ENCODE measurements around the gene THPO.

THPO gene

DNA sequence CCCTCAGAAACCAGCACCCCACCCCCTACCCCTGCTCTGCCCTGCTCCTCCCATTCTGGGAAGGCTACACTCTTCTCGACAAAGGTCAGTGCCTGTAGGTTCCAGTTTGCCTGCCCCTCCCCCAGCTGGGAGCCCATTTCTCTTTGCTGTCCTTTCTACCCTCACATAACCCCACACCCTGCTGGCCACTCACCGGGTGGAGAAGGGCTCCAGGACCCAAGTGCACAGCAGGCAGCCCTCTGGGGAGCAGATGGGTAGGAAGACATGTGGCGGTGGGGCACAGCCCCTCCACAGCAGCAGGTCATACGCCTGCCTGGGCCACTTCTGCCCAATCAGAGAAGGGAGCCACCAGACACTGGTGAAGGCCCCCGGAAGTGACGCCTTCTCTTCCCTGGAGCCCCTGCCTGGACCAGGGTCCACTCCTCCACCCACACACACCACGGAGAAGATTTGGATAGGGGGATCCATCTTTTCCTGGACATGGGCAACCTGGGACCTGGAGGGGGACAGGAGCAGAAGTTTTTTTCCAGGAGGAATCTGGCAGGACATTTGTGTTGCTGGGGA, at the start of gene THPO:
THPO (minus strand) TSS at position 326 of the 564 bp plus-strand sequence. CDS start 1,948 bp downstream, outside the sequence.
- no peak for DNase-seq (ENCODE audit: low read depth, low spot score)

DNA sequence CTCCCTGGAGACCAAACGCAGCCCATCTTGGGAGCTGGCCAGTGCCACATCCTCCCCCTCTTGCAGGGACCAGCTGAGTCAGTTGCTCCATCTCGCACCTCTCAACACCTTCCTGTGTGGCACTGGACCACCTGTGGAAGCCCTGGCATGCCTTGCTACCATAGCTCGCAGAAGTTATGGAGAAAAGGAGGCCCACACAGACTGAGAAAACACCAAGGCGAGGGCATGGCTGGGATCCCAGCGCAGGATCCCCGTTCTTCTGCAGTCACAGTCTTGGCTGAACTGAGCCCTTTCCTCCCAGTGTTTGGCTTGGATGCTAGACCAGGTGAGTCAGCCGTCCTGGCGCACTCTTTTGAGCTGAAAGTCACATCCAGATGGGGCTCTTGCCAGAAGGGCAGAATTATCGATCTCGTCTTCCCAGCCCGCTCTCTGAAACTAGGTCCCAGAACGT, 48.7 kb upstream of the THPO start:
- DNase-seq (ENCODE audit: low read depth, low spot score) = peak; percentile 88

DNA sequence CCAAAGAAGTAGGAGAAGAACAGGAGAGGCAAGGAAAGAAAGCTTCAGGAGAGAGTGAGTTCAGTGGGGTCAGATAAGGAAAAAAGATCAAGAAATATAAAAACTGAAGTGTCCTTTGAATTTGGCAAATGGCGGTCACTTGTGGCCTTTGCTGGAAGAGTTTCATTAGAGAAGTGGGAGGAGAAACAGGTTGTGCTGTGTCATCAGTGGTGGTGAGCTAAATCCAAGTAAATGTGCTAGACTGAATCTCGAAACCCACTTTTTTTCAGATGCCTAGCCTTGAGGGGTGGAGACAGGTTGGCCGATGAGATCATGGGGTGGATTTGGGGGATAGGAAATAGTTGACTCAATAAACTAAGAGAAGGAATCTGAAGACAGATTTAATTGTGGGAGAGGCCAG, 45.6 kb upstream of the THPO start:
- no peak for DNase-seq (ENCODE audit: low read depth, low spot score)

DNA sequence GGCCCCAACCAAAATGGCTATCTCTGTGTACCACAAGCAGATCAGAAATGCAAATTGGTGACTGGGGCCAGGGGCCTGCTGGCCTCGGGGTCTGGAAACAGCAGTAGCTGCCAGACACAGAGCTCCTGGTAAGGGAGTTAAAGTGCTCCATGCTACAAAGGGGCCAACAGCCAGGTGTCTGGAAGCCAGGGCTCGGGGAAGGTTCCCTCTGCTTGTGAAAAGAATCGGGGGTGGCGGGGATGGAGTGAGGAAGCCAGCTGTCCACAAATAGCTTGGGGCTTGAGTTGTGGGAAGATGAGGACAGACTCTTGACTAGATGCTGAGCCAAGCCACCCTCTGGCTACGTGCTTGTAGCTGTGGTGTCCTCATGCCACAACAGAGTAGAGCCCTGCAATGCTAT, 41.2 kb upstream of the THPO start:
- no peak for DNase-seq (ENCODE audit: low read depth, low spot score)

DNA sequence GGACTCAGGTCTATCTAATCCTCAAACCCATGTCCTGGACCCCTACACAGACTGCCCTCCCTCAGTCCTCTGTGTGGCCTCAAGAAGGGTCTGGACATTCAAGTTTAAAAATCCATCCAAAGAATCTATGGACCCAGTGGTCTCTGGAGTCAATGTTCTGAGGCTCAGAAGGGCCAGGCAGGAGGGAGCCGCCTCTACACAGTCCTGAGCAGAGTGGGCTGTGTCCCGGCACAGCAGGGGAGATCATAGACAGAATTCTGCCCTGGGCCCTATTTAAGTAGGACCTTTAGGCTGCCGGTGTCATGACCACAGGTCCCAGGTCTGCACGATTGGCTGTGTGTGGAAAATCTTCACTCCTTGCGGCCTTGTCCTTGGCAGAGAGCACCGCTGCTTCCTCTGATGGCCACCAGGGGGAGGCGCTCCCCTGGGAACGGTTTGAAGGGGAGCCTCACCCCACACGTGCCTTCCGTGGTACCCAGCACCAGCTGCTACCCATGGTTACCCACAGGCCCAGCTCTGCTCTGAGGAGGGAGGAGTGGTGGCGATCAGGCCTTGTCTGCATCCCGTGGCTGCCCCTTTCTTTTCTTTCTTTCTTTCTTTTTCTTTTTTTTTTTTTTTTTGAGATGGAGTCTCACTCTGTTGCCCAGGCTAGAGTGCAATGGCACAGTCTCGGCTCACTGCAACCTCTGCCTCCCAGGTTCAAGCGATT, 39.8 kb upstream of the THPO start:
- peak; percentile 84 for DNase-seq (ENCODE audit: low read depth, low spot score)

DNA sequence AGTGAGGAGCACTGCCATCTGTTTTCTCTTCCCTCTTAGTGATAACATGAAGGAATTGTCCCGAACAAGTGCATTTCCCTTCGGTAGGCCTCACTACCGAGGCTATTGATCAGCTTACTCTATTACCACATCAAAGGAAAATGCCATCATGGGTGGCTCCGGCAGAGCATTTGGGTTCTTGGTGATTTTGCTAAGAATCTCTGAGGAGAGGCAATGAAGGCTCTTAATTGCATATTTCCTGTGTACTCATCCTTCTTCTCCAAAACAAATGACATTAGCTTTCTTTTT, 37.1 kb upstream of the THPO start:
- no peak for DNase-seq (ENCODE audit: low read depth, low spot score)

DNA sequence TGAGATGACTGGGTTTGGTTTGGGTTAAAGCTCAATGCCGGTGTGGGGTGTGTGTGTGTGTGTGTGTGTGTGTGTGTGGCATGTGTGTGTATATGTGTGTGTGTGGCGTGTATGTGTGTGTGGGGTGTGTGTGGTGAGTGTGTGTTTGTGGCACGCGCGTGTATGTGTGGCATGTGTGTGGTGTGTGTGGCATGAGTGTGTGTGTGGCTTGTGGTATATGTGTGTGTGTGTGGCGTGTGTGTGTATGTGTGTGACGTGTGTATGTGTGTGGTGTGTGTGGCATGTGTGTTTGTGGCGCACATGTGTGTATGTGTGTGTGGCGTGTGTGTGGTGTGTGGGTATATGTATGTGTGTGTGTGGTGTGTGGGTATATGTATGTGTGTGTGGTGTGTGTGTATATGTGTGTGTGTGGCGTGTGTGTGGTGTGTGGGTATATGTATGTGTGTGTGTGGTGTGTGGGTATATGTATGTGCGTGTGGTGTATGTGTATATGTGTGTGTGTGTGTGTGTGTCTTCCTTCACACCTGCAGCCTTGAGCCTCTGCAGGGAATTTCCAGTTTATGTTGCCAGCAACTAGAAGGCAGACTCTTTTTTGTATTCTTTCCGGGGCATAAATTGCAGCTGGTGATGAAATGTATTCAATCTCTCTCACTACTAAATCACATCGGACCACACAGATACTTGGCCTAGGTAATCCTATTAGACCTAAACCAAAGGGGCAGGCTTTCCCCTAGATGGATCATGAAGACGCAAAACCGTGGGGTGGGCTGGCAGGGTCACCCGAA, 36.6 kb upstream of the THPO start:
- no peak for DNase-seq (ENCODE audit: low read depth, low spot score)

DNA sequence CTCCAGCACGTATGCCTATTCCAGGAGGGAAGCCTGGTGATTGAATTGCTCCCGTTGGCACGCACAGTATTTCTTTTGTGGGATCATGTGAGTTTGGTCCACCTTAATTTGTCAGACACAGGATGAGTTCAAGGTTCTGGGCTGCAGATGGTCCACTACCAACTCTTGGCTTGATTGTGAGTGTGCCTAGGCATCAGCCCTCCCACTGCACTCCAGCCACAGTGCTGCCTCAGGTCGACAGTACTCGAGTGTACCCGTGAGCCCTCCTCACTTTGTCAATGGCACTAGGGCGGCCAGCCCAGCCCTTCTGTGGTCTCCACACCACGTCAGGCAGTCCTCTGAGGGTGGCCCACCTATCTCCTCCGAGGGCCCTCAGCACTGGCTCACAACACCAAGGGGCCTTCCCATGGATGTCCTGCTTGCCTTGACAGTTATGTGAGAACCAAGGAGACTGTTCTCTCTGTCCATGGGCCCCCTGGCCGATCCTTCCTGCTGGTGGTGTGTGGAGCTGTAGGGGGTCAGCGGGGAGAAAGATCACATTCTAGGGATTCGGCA, 32.0 kb upstream of the THPO start:
- DNase-seq (ENCODE audit: low read depth, low spot score) = no peak

DNA sequence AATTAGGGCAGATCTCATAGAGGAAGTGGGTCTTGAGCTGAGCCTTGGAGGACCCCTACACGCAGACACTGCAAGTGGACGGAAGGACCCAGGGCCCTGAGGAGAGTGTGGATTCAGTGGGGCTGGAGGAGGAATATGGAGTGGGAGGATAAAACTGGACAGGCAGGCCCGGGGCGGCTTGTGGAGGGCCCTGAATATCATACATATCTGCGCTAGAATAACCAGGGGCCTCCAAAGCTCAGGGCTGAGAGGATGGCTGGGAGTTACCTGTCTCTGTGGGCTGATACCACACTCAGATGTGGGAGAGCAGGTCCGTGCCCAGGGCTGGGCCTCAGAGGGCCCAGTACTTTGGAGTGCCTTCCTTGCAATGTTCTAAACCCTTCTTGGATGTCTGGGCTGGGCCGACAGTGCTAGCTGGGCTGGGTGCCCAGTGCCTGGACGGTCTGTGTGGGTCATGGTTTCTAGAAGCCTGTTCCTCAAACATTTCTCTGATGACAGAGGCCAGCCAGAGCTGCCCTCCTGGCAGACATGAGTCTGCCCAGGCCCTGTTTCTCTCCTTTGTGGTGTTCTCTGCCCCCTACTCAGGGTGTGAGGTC, 31.4 kb upstream of the THPO start:
- DNase-seq (ENCODE audit: low read depth, low spot score) = no peak

DNA sequence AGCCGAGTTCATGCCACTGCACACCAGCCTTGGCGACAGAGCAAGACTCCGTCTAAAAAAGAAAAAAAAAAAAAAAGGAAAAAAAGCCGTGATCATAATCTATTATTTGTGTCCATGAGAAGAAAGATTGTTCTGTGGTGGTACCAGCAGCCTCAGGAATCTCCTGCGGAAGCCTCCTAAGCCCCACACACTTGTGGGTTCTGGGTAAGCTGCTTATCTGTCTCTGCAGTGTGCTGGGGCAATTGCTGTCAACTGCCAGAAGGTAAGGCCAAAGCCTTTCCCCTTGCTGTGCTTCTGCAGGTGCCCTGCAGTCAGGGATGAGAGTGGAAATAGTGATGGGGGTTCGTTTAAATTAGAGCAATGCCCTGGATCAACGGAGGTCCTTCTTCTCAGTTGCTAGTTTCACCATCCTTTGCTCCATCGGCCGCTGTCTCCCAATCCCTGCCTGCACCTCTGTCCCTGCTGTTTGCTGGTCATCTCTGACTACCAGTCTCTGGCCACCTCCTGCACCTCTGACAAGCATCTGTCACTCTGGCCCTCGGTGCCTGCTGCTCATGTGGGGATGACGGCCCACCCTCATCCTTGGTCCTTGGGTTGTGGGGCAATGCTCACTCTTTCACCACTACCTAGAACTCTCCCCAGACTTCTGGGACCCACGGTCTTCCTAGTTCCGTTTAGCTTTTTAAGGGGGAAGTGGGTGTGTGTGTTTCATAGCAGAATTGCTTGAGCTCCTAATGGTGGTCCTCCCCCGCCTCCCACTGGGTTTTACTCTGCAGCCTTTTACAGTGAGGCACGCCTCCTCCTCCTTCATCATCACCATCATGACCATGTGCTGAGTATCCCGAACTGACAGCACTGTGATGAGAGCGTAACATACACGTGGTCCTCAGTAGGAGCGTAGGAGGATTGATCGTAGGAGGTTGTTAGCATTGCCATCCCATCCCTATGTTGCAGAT, 27.3 kb upstream of the THPO start:
- DNase-seq (ENCODE audit: low read depth, low spot score) = no peak

DNA sequence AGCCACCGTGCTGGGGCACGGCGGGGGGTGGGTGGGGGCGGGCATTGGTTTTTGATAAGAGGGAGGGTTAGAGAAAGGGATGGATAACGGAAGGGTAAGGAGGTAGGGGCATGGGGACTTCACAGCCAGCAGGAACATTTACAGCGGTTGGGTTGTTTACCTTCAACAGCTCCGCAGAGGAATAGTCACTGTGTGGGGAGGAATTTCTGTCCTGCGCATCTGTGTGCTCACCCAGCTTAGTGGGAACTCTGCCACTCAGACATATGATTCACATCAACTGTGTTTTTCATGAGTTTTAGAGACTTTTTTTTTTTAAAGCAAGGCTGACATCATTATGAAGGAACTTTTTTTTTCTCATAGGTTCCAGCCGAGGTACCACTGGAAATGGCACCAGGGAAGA, 21.4 kb upstream of the THPO start:
- DNase-seq (ENCODE audit: low read depth, low spot score) = peak; percentile 92

DNA sequence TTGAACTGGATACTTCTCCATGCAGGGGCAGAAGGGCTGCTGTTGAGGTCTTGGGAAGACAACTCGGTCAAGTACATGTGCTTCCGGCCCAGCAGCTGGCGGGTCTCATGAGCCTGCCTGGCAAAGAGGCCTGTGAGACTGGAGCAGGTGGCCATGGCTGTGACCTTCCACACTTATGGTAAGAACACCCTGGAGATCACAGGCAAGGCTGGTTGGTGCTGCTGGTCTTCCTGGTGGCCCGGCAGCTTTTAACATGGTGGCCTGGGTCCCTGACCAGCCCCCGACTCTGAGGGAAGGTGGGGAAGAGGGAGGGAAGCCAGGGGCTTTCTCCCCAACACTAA, 17.3 kb upstream of the THPO start:
- DNase-seq (ENCODE audit: low read depth, low spot score) = no peak

DNA sequence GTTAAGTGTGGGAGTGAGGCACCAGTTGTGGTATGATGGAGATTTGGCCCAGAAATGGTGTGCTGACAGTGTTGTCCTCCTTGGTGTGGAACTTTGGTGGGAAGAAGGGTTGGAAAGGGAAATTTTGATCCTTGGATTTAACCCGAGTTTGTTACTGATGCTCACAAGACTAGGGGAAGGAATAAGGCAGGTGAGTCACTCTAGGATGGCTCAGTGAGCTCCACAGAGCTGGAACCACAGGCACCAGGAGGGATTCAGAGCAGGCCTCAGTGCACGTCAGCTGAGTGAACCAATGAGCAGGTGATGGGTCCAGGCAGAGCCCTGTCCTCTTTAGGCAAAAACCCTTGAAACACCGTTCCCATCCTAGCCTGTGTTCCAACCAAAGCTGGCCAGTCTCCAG, 13.3 kb upstream of the THPO start:
- no peak for DNase-seq (ENCODE audit: low read depth, low spot score)

DNA sequence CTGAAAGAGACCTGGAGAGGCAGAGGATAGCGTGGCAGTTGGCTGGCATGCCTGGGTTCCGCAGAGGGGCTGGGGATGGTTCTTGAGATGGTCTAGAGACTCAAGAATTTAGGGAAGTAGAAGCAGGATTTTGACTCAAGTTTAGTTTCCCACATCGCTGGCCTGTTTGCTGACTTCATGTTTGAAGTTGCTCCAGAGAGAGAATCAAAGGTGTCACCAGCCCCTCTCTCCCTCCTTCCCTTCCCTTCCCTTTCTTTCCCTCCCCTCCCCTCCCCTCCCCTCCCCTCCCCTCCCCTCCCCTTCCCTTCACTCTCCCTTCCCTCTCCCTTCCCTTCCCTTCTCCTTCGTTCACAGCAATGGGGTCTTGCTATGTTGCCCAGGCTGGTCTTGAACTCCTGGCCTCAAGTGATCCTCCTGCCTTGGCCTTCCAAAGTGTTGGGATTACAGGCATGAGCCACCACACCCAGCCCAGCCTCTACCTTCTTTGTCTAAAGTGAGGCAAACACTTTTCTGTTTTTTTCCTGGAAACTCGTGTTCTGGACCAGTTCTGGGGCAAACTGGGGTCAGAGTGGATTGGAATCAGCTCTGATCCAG, 12.0 kb upstream of the THPO start:
- DNase-seq (ENCODE audit: low read depth, low spot score) = no peak

DNA sequence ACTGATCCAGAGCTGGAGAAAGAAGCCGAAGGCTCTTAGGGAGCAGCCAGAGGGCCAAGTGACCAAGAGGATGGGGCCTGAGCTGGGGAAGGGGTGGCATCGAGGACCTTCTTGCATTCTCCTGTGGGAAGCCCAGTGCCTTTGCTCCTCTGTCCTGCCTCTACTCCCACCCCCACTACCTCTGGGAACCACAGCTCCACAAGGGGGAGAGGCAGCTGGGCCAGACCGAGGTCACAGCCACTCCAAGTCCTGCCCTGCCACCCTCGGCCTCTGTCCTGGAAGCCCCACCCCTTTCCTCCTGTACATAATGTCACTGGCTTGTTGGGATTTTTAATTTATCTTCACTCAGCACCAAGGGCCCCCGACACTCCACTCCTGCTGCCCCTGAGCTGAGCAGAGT, 11.4 kb upstream of the THPO start:
- DNase-seq (ENCODE audit: low read depth, low spot score) = no peak

DNA sequence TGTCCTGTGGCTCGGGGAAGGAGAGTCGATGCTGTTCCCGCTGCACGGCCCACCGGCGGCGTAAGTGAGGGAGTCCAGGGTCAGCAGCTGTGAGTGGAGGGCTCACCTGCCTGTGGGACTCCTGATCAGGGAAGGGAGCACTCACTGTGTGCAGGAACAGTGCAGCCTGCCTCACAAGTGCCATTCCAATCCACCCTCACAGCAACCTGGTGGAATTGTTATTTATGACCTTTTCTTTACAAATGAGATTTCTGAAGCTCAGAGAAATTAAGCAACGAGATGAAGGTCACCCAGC, 10.9 kb upstream of the THPO start:
- DNase-seq (ENCODE audit: low read depth, low spot score) = no peak

DNA sequence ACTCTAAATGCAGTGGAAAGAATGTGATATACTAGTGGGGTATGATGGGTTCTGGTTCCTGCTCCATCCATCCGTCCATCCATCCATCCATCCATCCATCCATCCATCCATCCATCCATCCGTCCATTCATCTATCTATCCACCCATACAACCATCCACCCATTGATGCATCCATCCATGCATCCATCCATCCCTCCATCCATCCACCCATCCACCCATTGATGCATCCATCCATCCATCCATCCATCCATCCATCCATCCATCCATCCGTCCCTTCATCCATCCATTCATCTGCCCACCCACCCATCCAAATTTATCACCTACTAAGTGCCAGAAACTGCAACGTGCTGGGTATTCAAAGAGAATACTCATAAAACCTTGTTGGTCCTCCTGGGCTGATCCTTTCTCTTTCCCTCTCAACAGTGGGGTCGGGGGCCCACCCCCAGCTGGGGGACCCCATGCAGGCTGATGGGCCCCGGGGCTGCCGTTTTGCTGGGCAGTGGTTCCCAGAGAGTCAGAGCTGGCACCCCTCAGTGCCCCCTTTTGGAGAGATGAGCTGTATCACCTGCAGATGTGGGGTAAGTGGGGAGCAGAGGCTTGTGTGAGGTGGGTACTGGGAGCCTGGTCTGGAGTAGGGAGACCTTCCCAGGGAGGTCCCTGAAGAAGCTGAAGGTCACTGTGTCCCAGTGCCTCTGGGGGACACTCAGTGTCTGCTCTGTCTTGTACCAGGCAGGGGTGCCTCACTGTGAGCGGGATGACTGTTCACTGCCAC, 10.3 kb upstream of the THPO start:
- DNase-seq (ENCODE audit: low read depth, low spot score) = no peak

DNA sequence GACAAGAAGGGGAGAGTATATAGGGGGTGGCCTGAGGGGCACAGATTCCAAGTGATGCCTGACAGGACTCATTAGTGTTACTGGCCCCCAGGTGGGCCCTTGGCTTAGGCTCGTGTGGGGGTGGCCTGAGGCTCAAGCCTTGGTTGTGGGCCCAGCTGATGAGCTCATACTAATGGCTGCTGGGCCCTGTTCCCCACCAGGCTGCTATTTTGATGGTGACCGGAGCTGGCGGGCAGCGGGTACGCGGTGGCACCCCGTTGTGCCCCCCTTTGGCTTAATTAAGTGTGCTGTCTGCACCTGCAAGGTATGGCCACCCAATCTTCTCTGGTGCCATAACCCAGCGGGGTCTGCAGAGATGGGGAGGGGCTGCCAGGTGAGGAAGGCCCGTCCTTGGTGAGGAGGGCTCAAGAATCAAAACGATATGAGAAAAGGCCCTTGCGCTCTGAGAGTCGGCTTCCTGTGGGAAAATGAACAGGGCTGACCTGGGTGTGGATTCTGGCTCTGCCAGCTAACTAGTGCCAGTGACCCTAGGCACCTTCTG, 9.2 kb upstream of the THPO start:
- no peak for DNase-seq (ENCODE audit: low read depth, low spot score)

DNA sequence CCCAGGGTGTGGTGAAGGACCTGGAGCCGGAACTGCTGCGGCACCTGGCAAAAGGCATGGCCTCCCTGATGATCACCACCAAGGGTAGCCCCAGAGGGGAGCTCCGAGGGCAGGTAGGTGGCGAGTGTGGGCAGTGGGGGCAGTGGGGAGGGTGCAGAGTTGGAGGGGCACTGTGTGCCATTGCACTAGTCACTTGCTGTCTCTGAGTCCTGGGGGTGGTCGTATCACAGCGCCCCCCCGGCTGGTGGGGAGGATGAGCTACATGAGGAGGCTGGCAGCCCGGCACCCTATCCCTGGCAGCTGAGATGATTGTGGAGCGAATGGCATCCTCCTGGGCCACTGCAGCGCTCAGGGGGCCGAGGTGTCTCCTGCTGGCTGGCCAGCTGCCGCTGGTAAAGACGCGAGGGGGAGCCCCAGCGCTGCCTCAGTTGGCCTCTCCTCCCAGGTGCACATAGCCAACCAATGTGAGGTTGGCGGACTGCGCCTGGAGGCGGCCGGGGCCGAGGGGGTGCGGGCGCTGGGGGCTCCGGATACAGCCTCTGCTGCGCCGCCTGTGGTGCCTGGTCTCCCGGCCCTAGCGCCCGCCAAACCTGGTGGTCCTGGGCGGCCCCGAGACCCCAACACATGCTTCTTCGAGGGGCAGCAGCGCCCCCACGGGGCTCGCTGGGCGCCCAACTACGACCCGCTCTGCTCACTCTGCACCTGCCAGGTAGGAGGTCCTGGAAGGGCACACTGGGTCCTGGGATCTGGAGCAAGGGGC, 8.2 kb upstream of the THPO start:
- no peak for DNase-seq (ENCODE audit: low read depth, low spot score)
